ENCODE measurements around the gene NABP1.

The NABP1 gene

DNA sequence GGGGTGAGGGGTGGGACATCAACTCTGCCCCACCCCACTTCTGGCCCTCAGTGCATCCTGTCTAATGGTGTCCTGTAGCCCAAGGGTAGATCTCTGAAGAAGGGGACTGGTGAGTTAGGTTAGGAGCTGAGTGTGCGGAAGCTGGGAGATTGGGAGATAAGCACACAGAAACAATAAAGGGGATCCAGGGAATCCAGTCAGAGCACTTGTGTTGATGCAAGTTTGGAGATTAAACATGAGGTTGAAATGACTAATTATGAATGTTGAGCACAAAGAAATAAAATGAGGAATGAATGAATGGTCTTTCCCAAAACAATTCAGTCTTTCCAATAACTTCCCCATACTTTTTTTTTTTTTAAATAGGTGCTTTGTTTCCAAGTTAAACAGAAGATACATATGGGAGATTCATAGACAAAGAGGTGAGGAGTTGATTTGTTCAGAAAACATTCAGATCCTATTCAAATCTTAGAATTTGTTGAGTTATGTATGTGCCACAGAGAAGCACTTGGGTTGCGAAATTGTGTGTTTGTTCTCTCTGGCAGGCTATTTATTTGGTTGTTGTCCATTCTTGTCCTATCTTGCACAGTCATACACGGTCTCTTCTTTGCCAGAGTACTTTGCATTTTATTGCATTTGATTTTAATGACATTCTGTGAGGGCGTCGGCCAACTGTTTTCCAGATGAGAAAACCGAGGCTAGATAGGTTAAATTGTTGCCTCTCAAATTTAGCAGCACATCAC is 31.6 kb upstream of the NABP1 start:
- DNase-seq (ENCODE audit: low read depth in 2 of 3, low spot score in 1 of 3), result no peak

DNA sequence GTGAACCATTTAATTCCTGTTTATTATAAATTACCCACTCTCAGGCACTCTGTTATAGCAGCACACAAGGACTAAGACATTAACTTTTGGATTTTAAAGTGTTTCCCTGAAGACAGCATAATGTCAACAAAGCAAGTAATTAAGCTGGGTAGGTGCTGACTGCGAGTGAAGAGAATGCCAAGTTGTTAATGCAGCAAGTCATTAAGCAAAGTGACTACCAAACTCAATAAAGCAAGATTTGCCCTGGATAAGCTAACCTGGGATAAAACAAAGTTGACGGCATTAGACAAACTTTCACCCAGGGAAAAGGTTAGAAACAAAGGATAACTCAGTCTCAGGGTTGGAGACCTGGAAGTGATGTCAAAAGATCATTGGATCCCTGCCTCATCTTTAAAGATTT is 28.4 kb upstream of the NABP1 start:
- DNase-seq (ENCODE audit: low read depth in 2 of 3, low spot score in 1 of 3), result no peak

DNA sequence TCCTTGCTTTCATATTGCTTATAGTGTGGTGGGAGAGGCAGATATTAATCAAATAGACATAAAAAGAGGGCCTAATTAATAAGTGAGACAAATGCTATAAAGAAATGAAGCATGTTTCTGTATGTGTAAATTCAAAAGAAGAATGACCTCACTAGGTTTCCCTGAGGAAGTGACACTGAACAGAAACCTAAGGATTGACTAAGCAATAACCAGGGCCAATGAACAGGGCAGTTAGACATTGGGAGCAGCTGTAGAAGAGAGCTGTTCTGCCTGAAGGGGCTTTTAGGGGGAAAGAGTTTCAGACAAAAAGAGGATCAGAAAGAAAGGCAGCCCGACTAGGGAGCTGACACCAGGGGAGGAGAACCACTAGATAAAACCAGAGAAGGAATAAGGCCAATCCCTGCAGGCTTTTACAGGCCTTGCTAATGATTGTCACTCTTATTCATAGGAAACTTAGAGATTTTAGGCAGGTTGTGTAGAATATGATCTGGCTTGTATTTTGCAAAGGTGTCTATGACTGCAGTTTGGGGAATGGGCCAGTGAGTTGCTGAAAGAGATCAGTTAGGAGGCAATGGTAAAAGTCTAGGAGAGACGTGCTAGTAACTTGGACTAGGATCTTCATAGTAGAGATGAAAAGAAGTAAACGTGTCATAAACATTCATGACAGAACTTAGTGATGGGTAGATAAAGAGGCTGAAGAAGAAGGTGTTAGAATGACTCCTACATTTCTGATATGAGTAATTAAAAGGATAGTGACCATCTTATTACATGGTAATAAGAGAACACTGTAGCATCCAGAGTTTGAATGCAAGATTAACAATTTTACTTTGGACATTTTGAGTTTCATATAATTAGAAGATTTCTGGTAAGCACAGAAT is 26.8 kb upstream of the NABP1 start:
- DNase-seq (ENCODE audit: low read depth in 2 of 3, low spot score in 1 of 3), result no peak

DNA sequence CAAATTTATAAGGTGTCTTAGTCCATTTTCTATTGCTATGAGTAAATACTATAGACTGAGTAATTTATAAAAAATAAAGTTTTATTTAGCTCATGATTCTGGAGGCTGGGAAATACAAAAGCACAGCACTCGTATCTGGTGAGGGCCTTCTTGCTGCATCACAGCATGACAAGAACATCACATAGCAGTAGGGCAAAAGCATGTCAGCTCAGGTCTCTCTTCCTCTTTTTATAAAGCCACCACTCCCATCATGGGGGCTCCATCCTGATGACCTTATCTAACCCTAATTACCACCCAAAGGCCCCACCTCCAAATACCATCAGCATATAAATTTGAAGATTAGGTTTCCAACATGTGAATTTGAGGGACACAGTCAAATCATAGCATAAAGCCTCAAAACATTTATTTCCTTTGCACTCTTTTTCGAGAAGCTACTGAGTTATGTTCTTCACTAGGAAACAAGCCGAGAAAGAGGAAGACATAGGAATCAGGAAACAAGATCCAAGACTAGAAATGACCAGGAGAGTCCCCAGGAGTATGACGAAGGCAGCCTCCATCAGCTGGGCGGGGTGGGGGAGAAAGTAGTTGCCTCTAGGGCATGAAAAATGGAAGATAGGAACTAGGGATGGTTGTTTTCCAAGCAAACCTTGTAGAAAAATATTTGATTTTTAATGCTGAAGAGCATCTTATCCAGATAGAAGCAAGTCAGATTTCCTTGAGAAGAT is 24.1 kb upstream of the NABP1 start:
- DNase-seq (ENCODE audit: low read depth in 2 of 3, low spot score in 1 of 3), result no peak

DNA sequence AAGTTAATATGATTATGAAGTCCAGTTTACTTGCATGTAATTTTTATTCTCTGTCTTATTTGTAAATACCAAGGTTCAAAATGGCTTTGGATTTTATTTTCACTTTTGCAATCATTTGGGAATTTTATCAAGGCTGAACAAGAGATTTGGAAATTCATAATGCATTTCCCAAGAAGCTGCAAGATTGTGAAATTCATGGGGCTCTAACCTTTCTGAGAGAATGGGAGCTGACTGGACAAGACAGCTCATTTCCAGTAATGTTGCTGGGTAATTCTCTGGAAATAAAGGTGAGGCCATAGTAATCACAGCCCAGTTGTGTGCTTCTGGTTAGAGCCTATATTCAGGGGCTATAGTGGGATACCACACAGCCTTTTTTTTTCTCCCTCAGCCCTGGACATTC is 21.5 kb upstream of the NABP1 start:
- DNase-seq (ENCODE audit: low read depth in 2 of 3, low spot score in 1 of 3), result no peak

DNA sequence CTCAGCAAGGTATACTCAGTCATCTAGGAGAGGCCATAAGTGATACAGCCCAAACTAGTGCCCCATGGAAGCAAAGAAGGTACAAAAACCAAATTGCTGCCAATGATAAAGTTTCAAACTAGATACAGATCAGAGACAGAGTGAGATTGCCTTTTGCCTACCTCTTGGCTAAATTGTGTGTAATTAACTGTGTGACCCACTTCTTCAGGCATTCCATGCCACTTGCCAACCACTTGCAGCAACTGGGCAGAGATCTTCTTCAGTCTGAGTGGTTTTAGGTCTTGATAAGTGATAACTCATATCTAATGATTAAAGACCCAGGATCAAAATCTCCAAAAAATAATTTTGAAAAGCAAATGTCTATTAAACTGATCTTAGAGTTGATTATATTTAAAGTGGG is 21.1 kb upstream of the NABP1 start:
- DNase-seq (ENCODE audit: low read depth in 2 of 3, low spot score in 1 of 3), result no peak

DNA sequence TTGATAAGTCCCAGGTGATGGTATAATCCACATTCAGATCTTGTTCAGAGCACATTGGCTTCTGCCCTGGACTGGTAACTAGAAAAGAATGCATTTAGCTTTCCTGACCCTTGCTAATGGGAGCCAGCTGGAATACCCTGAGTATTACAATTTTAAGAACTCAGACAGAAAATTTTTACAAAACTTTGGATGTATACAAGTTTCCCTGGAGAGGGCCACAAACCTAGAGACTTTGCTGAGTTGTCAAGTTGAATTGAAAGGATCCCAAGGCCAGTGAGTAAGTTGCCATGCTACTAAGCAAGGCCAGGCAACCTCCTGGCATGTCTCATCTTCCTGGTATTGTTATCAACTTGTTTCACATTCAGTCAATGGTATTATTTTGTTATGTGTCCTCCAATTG is 20.0 kb upstream of the NABP1 start:
- DNase-seq (ENCODE audit: low read depth in 2 of 3, low spot score in 1 of 3), result no peak

DNA sequence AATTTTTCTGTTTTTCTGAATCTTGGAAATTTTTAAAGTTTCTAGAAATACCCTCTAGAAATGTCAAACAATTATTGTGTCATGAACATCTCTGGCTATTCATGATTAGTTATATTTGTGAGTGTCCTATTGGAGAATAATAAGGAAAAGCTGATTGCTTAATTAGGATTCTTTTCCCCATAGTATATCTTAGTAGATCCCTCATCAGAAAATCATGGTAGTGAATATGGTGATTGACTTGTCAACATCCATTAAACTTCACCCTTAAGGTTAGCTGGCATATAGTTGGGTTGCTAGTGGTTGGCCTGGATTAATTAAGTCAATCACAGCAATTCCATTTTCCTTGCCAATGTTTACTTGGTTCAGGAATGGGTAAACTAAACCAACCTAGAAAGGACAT is 18.7 kb upstream of the NABP1 start:
- no peak for DNase-seq (ENCODE audit: low read depth in 2 of 3, low spot score in 1 of 3)

DNA sequence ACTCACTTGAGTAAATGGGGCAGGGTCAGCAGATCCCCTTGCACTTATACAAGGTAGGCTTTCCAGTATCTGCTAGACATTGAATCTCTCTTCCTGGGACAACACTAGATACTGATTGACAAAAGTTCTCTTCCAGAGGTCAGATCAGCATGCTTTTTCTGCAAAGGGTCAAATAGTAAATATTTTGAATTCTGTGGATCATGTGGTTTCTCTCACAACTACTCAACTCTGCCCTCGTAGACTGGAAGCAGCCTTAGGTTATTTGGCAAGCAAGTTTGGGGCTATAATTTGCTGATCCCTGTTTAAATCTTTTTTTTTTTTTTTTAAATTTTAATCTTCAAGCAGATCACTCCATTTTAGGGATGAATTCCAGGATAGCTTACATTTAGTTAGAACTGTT is 17.4 kb upstream of the NABP1 start:
- DNase-seq (ENCODE audit: low read depth in 2 of 3, low spot score in 1 of 3), result no peak

DNA sequence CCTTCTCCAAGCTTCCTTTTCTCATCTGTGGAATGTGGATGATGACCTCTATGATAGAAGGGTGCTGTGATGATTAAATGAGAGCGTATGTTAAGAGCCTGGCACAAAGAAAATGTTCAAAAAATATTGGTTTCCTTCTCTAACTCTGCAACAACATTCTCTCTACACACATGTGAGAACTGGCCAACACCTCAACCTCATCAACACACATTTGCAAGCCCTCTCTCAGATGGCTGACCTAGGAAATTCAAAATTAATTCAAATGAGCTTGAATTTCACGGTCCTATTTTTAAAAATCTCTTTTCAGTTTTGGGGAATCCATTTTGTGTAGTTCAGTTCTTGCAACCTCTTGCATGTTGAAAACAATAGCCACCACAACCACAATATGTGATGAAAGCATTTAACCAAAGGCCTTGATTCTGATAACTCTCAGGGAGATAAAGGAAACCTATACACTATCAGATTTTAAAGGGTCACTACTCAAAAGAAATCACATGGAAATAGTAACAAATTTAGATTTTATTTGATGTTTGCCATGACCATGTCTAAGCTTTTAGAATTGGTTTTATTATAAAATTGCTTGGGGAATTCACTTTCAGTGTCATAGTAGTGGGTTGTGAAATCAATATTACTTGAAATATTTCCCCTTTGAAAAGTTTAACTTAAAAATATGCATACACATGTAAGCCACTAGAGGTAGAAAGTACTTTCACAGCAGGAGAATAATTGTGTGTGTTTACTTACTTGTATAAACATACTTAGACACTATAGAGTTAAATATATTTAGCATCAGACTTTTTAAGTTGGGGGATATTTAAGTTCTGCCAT is 16.6 kb upstream of the NABP1 start:
- DNase-seq (ENCODE audit: low read depth in 2 of 3, low spot score in 1 of 3), result no peak

DNA sequence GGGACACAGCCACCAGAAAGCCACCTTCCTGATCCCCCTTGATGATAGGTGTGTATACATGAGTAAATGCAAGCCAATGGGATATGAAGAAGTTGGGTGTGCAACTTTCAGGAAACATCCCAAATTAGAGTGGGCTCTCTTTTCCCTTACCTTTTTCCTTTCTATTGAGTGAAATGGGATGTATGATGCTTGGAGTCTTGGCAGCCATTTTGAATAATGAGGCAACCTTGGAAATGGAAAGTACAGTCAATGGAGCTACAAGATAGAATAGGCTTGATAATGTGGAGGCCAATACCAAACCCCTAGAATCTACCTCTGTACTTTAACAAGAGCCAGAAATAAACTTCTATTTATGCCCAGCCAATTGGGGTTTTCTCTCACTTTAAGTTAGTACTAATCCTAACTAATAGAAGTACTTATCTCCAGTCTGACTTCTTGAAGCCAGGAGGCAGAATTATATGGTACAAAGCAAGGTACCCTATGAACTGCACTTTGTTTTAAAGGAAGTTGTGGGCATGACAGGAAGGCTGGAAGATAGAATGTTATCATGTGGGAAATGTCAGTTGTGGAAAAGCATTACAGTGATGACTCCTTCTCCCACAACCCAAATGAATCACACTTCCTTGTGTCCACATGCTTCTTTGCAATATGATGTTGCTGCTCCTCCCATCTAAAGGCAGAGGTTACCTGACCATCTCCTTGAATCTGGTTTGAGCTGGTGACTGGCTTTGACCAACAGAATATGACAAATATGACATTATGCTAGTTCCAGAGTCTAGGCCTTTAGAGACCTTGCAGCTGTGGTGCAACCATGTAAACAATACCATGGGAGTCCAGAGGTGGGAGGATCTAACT is 12.9 kb upstream of the NABP1 start:
- DNase-seq (ENCODE audit: low read depth in 2 of 3, low spot score in 1 of 3), result no peak

DNA sequence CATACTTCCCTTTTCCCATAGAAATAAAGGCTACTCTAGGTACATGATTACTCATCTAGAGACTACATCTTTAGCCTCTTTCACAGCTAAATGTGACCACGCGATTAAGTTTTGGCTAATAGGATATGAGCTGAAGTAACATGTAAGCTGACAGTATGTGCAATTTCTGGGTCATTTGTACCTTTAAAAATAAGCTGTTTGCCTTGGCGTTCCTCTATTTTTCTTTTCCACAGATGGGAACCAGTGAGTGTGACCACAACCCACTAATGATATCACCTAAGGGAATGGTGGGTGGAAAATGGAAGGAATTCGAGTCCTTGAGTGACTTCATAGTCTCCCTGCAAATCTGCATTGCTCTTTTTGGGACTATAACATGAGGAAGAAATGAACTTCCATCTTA is 11.7 kb upstream of the NABP1 start:
- no peak for DNase-seq (ENCODE audit: low read depth in 2 of 3, low spot score in 1 of 3)

DNA sequence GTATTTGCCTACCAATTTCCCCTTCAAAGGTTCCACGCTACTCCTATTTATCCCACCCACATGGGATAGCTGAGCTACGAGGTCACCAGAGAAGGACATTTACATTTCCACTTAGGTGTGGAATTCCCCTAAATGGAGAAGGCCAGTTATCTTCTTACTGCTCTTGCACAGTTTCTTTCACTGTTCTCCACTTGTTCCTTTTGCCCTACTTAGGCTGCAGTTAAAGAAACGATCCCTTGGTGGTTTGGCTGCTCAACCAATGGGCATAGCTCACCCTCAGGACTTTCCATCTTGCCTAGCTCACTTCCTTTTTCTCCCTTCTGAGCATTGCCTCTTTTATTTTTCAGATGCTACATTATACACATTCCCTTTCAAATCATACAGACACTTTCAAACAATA is 11.2 kb upstream of the NABP1 start:
- no peak for DNase-seq (ENCODE audit: low read depth in 2 of 3, low spot score in 1 of 3)

DNA sequence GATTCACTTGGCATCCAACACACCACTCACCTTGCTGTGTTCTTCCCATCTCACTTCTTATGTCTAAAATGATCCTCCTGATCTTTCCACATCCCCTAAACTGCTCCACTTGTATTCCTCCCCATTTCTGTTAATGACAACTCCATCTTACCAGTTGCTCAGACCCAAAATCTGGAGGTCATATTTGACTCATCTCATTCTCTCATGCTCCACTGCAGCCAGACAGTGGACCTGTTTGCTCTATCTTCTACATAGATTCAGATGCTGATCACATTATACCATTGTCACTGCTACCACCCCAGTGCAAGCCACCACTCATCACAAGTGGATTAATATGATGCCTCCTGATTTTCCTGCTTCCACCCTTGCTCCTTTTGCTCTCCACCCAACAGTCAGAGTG is 7.9 kb upstream of the NABP1 start:
- no peak for DNase-seq (ENCODE audit: low read depth in 2 of 3, low spot score in 1 of 3)

DNA sequence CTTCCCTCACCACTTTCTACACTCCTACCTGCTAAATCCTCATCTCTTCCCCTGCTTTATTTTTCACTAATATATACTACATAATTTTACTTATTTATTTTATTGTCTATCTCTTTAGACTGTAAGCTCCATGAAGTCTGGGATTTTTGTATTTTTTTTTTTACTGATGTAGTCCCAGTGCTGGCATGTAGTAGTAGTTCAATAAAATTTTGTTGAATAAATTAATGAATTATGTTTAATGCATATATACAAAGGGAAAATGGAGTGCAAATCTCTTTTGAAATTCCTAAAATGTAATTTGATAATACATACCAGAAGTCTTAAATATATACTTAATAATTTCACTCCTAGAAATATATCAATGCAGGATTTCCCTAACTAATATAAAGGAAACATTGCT is 7.1 kb upstream of the NABP1 start:
- DNase-seq (ENCODE audit: low read depth in 2 of 3, low spot score in 1 of 3), result no peak

DNA sequence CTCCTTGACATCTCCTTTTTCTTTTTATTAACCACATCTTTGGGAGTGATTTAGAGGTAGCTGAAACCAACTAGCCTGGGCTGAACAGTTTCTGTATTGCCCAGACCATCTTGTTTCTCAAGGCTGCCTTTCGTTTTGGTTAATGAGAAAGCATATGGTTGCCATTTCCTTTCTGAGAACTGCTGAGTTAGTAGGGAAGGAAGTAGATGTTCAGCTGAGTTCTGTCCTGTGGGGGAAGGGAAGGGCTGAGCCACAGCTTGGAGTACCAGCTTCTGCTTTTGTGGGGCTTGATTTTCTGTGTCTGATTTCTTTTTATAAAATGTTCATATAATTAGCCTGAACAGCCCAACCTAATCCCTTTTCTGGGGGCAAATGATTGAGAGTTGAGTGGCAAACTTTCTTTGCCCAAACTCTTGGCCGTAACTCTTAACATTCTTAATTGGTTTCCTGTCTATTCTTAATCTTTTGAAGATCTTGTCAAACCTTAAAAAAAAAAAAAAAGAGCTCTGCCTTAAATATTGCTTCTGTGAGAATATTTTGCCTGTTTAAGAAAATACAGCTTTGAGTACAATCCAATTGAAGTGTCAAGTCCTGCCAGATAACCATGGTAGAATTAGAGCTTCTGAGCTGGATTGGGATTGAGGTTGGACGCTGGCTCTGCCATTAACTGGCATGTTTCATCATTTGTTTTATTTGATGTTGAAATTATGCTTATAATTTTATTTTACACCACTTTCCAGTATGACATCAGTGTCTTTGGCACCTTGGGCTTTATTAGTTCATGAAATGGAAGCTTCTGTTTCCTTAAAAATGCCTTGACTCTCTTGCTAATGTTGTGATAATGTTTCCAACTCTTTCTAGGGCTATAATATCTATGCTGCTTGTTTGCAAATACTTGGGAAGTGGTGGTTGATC is 1.9 kb upstream of the NABP1 start:
- peak; percentile 32 to 53 (median 41) for DNase-seq (ENCODE audit: low read depth in 2 of 3, low spot score in 1 of 3)

DNA sequence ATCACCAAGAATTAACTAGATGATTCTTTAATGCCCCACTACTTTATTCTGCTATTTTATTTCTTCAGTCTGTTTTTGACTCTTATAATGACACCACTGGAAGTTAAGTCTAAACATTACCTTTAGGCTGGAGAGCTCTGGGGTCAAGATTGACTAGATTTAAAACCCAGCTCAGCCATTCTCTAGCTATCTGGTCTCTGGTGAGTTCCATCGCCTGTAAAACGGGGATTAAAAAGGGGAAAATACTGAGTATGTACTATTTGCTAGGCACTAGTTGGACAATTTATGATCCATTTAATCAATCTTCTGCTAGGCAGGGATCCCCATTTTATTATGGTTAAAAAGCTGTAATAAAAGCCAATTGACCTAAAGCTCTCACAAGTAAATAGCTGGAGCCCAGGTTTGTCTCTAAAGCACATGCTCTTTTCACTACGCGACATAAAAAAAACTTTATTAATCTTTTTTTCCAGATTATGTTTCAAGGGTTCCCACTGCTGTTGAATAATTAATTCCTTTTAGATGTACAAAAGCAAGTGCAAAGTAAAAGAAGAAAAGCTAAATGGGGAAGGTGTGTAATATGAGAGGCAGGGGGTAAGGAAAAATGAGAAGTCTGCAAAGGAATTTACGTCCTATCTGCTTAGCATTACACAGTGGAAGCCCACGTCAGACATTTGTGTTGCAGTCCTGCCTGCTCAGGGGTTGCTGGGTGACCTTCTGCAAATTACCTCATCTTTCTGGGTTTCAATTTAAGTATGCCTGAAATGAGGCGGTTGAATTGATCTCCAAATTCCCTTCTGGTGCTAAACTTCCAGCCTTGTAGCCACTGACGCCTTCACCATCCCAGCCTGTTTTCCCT is 918 bp upstream of the NABP1 start:
- peak in 2 of 3 donors; percentile 36 to 44 for DNase-seq (ENCODE audit: low read depth in 2 of 3, low spot score in 1 of 3)

DNA sequence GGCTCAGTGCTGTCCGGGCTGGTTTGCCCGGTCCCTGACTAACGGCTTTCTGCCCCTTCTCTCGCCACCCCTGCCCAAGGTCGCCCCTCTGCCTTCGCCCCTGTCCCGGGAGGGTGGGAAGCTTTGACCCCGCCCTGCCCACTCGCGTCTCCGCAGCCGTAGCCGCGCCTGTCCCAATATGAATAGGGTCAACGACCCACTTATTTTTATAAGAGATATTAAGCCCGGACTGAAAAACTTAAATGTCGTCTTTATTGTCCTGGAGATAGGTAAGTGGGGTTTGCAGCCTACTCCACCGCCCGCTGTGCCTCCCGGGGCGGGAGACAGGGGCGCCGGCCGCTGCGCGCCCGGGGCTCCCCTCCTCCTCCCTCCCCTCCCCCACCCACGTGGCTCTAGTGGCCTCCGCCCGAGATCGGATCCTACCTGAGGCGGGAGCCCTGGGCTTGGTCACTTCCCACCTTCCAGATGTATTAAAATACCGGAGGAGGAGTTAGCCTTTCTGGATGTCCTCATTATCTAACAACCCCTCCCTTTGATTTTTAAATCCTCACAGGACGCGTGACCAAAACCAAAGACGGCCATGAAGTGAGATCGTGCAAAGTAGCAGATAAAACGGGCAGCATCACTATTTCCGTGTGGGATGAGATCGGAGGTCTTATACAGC is 633 bp downstream of the NABP1 start:
- peak; percentile 53 to 67 (median 56) for DNase-seq (ENCODE audit: low read depth in 2 of 3, low spot score in 1 of 3)

Measured in stimulated activated CD4-positive, alpha-beta T cell treated with anti-CD3 and anti-CD28 coated beads, Interleukin-12 subunit alpha, Interleukin-12 subunit beta, amount 100 ng/mL, for 48 hours (primary cell).